GM19452 (cell line): ENCODE measurements around the gene FFAR1.

ENCODE experiments used
- ATAC-seq: cut with Tn5 transposase; IDR thresholded peaks from one replicate; pipeline ENCODE4 v1.9.1; 2021; ENCODE audit not compliant: unreplicated experiment

FFAR1 gene

GRCh38 chr19:35314858-35315470 lies 32.7 kb upstream of the FFAR1 start:
- ATAC-seq, result no peak

- no peak for ATAC-seq
These were observed 31.8 kb upstream of the FFAR1 start for GRCh38 chr19:35315883-35316282.

DNA sequence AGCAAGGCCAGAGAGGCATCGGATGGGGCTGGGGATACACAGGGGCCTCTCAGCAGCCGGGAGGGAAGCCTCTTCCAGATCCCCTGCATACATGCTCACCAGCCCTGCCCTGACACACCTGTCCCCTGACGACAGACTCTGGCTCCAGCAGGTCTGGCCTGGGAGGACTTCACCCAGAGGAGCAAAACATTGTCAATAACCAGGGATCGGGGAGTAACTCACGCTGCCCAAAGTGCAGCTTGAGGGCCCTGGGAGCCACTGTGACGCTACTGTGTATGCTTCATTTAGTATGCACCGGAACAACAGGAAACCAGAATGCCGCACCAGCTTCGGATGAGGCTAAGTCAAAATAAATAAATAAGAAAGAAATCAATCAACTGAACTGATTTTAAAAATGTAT lies 31.1 kb upstream of the FFAR1 start:
- ATAC-seq, result no peak

- no peak for ATAC-seq
These were observed 30.1 kb upstream of the FFAR1 start for GRCh38 chr19:35317464-35318043.

DNA sequence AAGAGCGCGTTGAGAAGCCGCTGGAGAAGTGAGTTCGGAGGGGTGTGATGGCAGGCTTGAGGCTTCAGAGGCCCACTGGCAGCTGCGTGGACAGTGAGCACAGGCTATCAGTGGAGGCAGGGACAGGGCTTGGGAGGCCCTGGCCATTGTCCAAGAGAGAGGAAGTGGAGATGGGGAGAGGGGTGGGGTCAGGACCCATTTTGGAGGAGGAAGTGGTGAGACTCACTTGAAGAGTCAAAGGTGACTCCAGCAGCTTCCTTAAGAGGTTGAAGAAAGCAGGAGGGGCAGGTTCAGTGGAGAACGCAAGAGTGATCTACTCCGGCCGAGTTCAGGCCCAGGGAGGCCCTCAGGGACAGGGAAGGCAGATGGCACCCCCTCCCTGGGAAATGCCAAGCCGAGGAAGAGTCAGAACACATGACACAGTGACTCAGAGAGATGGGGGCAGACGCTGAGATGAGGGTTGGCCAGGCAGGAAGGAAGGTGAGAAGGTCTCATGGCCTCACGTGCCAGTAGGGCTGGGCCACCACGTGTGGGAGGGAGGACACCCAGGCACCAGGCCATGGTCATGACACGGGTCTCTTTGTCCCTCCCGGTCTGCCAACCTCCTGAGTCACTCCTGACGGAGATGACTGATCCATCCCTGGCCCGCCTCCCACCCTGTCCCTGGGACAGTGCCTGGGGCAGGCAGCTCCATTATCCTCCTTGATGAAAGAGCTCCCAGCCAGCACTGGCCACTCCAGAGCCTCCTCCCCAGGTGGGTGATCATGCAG lies 28.8 kb upstream of the FFAR1 start:
- no peak for ATAC-seq

- no peak for ATAC-seq
These were observed 27.5 kb upstream of the FFAR1 start for GRCh38 chr19:35320065-35320713.

DNA sequence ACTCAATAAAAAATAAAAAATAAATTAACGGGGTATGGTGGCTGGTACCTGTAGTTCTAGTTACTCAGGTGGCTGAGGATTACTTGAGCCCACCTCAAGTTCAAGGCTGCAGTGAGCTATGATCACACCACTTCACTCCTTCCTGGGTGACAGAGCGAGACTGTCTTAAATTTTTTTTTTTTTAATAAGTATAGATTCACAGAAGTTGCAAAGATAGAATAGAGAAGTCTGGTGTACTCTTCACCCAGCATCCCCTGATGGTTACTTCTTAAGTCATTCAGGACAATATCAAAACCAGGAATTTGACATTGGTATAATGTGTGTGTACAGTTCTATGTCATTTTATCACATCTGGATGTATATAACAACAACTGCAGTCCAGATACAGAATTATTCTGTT lies 26.4 kb upstream of the FFAR1 start:
- ATAC-seq, result no peak

- no peak for ATAC-seq
These were observed 25.7 kb upstream of the FFAR1 start for GRCh38 chr19:35322014-35322413.

GRCh38 chr19:35327642-35328041 lies 20.1 kb upstream of the FFAR1 start:
- no peak for ATAC-seq

DNA sequence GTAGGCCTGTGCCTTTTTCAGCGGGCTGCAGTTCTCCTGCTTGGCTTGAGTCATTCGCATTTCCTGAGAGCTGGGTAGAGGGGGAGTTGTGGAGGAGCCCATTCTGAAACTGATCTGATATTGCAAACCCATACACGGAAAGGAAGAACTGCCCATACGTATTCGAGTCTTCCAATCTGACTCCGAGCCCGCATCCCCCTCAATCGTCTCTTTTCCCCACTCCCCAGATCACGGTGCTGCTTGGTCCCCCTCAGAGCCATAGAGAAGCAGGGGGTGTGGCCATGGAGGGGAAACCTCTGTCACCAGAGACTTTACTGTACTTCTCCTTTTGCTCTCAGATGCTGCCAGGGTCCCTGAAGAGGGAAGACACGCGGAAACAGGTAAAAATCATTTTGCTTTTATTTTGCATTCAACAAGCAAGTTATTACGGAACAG lies 18.8 kb upstream of the FFAR1 start, which contains the start of gene CD22:
Gene CD22, plus strand, starts transcription at position 337 of the 435 bp plus-strand sequence. CDS start 2,854 bp downstream, outside the sequence.
- no peak for ATAC-seq

DNA sequence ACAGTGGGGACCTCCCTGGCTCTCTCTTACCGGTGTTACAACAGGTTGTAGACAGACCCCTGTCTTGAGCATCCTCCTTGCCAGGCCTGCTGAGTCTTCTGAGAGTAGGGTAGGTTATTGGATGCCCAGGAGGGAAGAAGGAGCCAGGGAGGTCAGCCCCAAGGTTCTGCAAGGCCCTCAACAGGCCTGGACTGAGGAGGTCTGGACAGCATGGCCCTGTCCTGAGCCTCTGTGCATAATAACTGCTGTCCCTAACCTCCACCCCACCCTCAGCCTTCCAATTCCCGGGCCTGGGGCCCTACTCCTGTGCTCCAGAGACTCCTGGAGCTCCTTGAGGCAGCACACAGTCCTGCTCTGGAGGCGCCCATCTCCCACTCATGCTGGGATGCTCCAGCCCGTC lies 18.4 kb upstream of the FFAR1 start:
- no peak for ATAC-seq

- ATAC-seq, result peak; percentile 53
These were observed 17.2 kb upstream of the FFAR1 start for GRCh38 chr19:35330475-35330874.

DNA sequence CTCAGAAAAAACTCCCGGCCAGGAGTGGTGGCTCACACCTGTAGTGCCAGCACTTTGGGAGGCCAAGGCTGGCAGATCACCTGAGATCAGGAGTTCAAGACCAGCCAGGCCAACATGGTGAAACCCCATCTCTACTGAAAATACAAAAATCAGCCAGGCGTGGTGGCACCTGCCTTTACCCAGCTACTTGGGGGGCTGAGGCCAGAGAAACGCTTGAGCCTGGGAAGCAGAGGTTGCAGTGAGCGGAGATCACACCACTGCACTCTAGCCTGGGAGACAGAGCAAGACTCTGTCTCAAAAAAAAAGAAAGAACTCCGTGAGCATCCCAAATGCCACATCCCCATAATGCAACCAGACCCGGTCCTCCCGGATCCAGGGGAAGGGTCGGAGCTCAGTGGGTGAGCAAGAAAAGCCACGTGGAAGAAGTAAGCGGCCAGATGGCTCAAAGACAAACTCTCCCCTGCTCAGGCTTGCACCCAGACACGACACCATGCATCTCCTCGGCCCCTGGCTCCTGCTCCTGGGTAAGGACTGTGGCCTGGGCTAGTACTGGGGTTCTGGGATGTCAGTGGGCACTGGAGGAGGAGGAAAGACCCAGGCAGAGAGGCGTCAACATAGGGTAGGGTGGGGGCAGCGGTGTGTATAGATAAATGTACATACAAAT lies 16.0 kb upstream of the FFAR1 start:
- no peak for ATAC-seq

GRCh38 chr19:35332817-35333216 lies 14.9 kb upstream of the FFAR1 start:
- no peak for ATAC-seq

GRCh38 chr19:35334144-35334753 lies 13.5 kb upstream of the FFAR1 start:
- no peak for ATAC-seq

DNA sequence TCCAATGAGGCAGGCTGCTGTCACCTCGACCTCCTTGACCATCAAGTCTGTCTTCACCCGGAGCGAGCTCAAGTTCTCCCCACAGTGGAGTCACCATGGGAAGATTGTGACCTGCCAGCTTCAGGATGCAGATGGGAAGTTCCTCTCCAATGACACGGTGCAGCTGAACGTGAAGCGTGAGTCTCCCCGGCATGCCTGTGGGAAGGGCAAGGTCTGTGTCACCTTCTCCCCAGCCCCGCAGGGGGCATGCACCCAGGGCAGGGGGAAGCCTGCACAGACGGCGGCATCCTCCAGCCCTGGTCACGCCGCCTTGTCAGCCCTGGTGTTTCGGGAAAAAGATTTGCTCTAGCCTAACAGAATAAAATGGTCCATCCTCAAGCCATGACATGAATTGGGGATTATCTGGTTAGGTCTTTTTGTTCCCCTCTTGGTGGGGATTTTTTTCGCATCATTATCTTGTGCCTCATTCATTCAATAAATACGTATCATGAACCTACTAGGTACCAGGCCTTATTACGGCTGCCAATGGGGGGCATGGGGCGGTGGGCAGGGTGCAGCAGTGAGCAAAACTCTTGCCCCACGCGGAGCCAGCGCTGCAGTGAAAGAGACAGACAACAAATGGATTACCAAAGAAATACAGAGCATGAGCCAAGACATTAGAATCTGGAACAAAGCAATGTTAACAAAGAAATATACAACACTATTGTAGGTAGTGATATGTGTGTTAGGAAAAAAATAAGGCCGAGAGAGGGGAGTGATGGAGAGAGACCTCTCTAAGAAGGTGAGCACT lies 11.3 kb upstream of the FFAR1 start:
- ATAC-seq, result no peak

DNA sequence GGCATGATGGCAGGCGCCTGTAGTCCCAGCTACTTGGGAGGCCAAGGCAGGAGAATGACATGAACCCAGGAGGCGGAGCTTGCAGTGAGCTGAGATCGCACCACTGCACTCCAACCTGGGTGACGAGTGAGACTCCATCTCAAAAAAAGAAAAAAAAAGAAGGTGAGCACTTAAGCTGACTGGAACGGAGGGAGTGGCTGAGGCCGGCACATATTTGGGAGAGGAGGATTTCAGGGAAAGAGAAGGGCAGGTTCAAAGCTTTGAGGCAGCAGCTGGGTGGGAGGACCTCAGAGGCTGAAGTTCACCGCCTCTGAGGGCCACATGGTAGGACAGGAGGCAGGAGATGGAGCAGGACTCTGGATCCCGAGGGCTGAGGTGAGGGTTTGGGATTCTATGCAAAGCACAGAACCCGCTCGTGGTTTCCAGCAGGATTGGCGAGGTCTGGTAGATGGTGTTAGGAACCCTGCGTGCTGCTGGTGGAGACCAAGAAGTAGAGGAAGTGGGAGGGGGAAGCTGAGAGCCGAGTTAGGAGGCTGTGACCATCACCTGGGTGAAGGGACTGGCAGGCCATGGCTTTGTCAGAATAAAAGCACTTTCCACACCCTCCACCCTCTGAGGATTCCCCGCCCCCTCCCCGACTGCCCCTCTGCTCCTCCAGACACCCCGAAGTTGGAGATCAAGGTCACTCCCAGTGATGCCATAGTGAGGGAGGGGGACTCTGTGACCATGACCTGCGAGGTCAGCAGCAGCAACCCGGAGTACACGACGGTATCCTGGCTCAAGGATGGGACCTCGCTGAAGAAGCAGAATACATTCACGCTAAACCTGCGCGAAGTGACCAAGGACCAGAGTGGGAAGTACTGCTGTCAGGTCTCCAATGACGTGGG lies 10.4 kb upstream of the FFAR1 start:
- ATAC-seq, result no peak

GRCh38 chr19:35337984-35338296 lies 9.8 kb upstream of the FFAR1 start:
- no peak for ATAC-seq

DNA sequence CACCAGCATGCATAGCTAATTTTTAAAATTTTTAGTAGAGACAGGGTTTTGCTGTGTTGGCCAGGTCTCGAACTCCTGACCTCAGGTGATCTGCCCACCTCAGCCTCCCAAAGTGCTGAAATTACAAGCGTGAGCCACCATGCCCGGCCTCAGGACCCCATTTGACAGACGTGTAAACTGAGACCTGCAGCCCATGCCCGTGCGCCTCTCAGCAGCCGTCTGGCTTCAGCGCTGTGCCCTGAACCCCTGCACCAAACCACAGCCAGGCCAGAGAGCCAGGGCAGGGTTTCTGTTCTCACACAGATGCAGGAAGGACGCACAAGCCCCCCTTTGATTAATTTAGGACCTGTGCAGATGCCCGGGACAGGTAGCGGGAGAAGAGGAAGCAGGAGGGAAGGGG lies 7.3 kb upstream of the FFAR1 start:
- no peak for ATAC-seq
